Neural cell (in vitro differentiated cells): Measurements from ENCODE around the gene CEACAM6. TPM values are rescaled to one million over a fixed set of nuclear protein-coding genes. Genes with fewer than 3 reads are reported as not detected.

ENCODE experiments used
- H2AFZ ChIP-seq: fragments of 200-600, 300-800 bp; sonication (generic), shearing (Covaris generic); 2 replicates; pipeline ENCODE4 v1.6.0; 2014; ENCODE audit warnings: low read depth, mild to moderate bottlenecking, antibody characterized with exemption, low read length, moderate library complexity
- H3F3A ChIP-seq: fragments of 200-600 bp; shearing (Covaris generic); 2 replicates; pipeline ENCODE4 v1.6.1; 2016; ENCODE audit warnings: mild to moderate bottlenecking, moderate library complexity, mixed read lengths, antibody characterized with exemption, low read length; ENCODE audit not compliant: insufficient read depth, poor library complexity, severe bottlenecking
- H3K27ac ChIP-seq: fragments of 200-600, 300-800 bp; sonication (generic), shearing (Covaris generic); 2 replicates; pipeline ENCODE4 v1.5.1; 2014; ENCODE audit warnings: mild to moderate bottlenecking, low read length, moderate library complexity
- H3K27me3 ChIP-seq: fragments of 300-800, 200-600 bp; sonication (generic), shearing (Covaris generic); 2 replicates; pipeline ENCODE4 v1.6.0; 2014; ENCODE audit warnings: mild to moderate bottlenecking, low read depth, low read length, moderate library complexity; ENCODE audit not compliant: insufficient read depth
- H3K36me3 ChIP-seq: fragments of 300-800, 200-600 bp; sonication (generic), shearing (Covaris generic); 2 replicates; pipeline ENCODE4 v1.5.1; 2014; ENCODE audit warnings: mild to moderate bottlenecking, antibody characterized with exemption, low read length, moderate library complexity; ENCODE audit not compliant: insufficient read depth
- H3K4me2 ChIP-seq: fragments of 300-800, 200-600 bp; sonication (generic), shearing (Covaris generic); 2 replicates; pipeline ENCODE4 v1.6.0; 2014; ENCODE audit warnings: mild to moderate bottlenecking, low read length
- H3K4me3 ChIP-seq: fragments of 300-800, 200-600 bp; sonication (generic), shearing (Covaris generic); 2 replicates; pipeline ENCODE4 v1.5.1; 2014; ENCODE audit warnings: mild to moderate bottlenecking, low read length, moderate library complexity
- H3K79me2 ChIP-seq: fragments of 200-600 bp; shearing (Covaris generic); replicated peaks from 2 replicates; pipeline ENCODE4 v1.6.0; 2014; ENCODE audit warnings: mild to moderate bottlenecking, low read length, moderate library complexity; ENCODE audit not compliant: insufficient read depth
- H3K9ac ChIP-seq: fragments of 300-800, 200-600 bp; sonication (generic), shearing (Covaris generic); 2 replicates; pipeline ENCODE4 v1.6.1; 2016; ENCODE audit warnings: mild to moderate bottlenecking, low read length, mixed read lengths
- H3K9me2 ChIP-seq: fragments of 200-600 bp; shearing (Covaris generic); 2 replicates; pipeline ENCODE4 v1.6.1; 2016; ENCODE audit warnings: mild to moderate bottlenecking, low read length, mixed read lengths; ENCODE audit not compliant: insufficient read depth
- H3K9me3 ChIP-seq: fragments of 200-600, 300-800 bp; sonication (generic), shearing (Covaris generic); 2 replicates; pipeline ENCODE4 v1.6.1; 2016; ENCODE audit warnings: mild to moderate bottlenecking, mixed run types, low read length, moderate library complexity, mixed read lengths
- H4K20me1 ChIP-seq: fragments of 200-600 bp; shearing (Covaris generic); 2 replicates; pipeline ENCODE4 v1.6.1; 2016; ENCODE audit warnings: mild to moderate bottlenecking, mixed run types; ENCODE audit not compliant: insufficient read depth
- CTCF ChIP-seq: fragments of 450-650 bp; IDR thresholded peaks from 2 replicates; pipeline ENCODE4 v1.5.1; 2014; ENCODE audit warnings: antibody characterized with exemption, mild to moderate bottlenecking, moderate library complexity; ENCODE audit not compliant: poor library complexity, severe bottlenecking
- EP300 ChIP-seq: fragments of 450-650 bp; conservative IDR thresholded peaks from 2 replicates; pipeline ENCODE4 v1.6.1; 2014; ENCODE audit warnings: antibody characterized with exemption, mild to moderate bottlenecking, moderate library complexity; ENCODE audit not compliant: poor library complexity, severe bottlenecking
- EZH2 ChIP-seq: fragments of 200-600, 300-800 bp; shearing (Covaris generic), sonication (generic); IDR thresholded peaks from 2 replicates; pipeline ENCODE4 v1.6.1; 2014; ENCODE audit warnings: antibody characterized with exemption, low read length, borderline replicate concordance, mild to moderate bottlenecking; ENCODE audit not compliant: insufficient read depth, poor library complexity, severe bottlenecking
- MXI1 ChIP-seq: fragments of 450-650 bp; conservative IDR thresholded peaks from 2 replicates; pipeline ENCODE4 v1.6.1; 2014; ENCODE audit warnings: antibody characterized with exemption, mild to moderate bottlenecking; ENCODE audit not compliant: poor library complexity, severe bottlenecking
- POLR2AphosphoS5 ChIP-seq: IDR thresholded peaks from 2 replicates; pipeline ENCODE4 v1.6.1; 2012
- RAD21 ChIP-seq: fragments of 450-650 bp; conservative IDR thresholded peaks from 2 replicates; pipeline ENCODE4 v1.6.1; 2014; ENCODE audit warnings: antibody characterized with exemption, mild to moderate bottlenecking, moderate library complexity
- REST ChIP-seq: IDR thresholded peaks from 2 replicates; pipeline ENCODE4 v1.6.1; 2012; ENCODE audit warnings: borderline replicate concordance
- SMC3 ChIP-seq: fragments of 450-650 bp; conservative IDR thresholded peaks from 2 replicates; pipeline ENCODE4 v1.6.1; 2014; ENCODE audit warnings: antibody characterized with exemption, mild to moderate bottlenecking, moderate library complexity; ENCODE audit not compliant: poor library complexity
- TAF1 ChIP-seq: IDR thresholded peaks from 2 replicates; pipeline ENCODE4 v1.6.1; 2012; ENCODE audit warnings: low read depth
- polyA minus RNA-seq: library from RNA; depleted of rRNA, polyadenylated mRNA; stranded (reverse); fragments of >200 nt; gene quantifications from 2 replicates; pipeline ENCODE4 v1.2.3, GENCODE V29; 2014
- polyA plus RNA-seq: library from polyadenylated mRNA; depleted of rRNA; stranded (reverse); fragments of >200 nt; gene quantifications from 2 replicates; pipeline ENCODE4 v1.2.3, GENCODE V29; 2014

Gene CEACAM6
- polyA plus RNA-seq = not detected in 2 replicates
- not detected in 2 replicates for polyA minus RNA-seq

- Histone ChIP-seq H3K27me3 (no peaks in the 10 kb centered on the region), H2AFZ (no peak within 1 kb of the TSS), H3K27ac (no peak within 1 kb of the TSS), H4K20me1 (no peaks in the 10 kb centered on the region), H3K4me2 (no peak within 1 kb of the TSS), H3K79me2 (no peaks in the 10 kb centered on the region), H3K4me3 (no peak within 1 kb of the TSS), H3K9ac (no peak within 1 kb of the TSS), H3K9me2 (no peaks in the 10 kb centered on the region), H3F3A (no peaks in the 10 kb centered on the region), H3K9me3 (no peaks in the 10 kb centered on the region), H3K36me3 (no peaks in the 10 kb centered on the region)
- no peak for TF ChIP-seq EZH2
- TF ChIP-seq CTCF = no peak
- TF ChIP-seq REST = no peak
- no peak for TF ChIP-seq SMC3
- no peak for TF ChIP-seq MXI1
- no peak for TF ChIP-seq TAF1
- no peak for TF ChIP-seq EP300
- TF ChIP-seq RAD21 = no peak
- no peak for TF ChIP-seq POLR2AphosphoS5
These were observed at the start of gene CEACAM6 for GRCh38 chr19:41755328-41755913. CEACAM6 (plus strand) TSS chr19:41755530; CDS start chr19:41755639, 109 bp downstream.

DNA sequence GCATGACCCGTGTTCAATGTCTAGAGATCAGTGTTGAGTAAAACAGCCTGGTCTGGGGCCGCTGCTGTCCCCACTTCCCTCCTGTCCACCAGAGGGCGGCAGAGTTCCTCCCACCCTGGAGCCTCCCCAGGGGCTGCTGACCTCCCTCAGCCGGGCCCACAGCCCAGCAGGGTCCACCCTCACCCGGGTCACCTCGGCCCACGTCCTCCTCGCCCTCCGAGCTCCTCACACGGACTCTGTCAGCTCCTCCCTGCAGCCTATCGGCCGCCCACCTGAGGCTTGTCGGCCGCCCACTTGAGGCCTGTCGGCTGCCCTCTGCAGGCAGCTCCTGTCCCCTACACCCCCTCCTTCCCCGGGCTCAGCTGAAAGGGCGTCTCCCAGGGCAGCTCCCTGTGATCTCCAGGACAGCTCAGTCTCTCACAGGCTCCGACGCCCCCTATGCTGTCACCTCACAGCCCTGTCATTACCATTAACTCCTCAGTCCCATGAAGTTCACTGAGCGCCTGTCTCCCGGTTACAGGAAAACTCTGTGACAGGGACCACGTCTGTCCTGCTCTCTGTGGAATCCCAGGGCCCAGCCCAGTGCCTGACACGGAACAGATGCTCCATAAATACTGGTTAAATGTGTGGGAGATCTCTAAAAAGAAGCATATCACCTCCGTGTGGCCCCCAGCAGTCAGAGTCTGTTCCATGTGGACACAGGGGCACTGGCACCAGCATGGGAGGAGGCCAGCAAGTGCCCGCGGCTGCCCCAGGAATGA lies 48.4 kb upstream of the CEACAM6 start:
- Histone ChIP-seq H3K36me3 (no peaks in the 10 kb centered on the region), H3K9me2 (no peaks in the 10 kb centered on the region), H3K79me2 (no peaks in the 10 kb centered on the region), H3K9ac (no peak overlapping the region), H3F3A (no peaks in the 10 kb centered on the region), H3K27me3 (no peaks in the 10 kb centered on the region), H3K9me3 (no peaks in the 10 kb centered on the region), H4K20me1 (no peaks in the 10 kb centered on the region), H3K4me3 (no peak overlapping the region), H3K27ac (no peak overlapping the region), H3K4me2 (no peak overlapping the region), H2AFZ (no peak overlapping the region)
- TF ChIP-seq EZH2 (no peak), POLR2AphosphoS5 (no peak), EP300 (no peak), RAD21 (no peak), TAF1 (no peak), REST (no peak), SMC3 (no peak), MXI1 (no peak), CTCF (no peak)
